ENCODE data around the gene GLUD1. TPM values are rescaled to one million over a fixed set of nuclear protein-coding genes. Genes with fewer than 3 reads are reported as not detected.
"Not testable (repeated sequence)": the region's sequence is repeated elsewhere in the genome, so short reads cannot be mapped to it uniquely, and the experiment has no call there.

The GLUD1 gene
- total RNA-seq, 1 donor from 2014 or later = 108 TPM

DNA sequence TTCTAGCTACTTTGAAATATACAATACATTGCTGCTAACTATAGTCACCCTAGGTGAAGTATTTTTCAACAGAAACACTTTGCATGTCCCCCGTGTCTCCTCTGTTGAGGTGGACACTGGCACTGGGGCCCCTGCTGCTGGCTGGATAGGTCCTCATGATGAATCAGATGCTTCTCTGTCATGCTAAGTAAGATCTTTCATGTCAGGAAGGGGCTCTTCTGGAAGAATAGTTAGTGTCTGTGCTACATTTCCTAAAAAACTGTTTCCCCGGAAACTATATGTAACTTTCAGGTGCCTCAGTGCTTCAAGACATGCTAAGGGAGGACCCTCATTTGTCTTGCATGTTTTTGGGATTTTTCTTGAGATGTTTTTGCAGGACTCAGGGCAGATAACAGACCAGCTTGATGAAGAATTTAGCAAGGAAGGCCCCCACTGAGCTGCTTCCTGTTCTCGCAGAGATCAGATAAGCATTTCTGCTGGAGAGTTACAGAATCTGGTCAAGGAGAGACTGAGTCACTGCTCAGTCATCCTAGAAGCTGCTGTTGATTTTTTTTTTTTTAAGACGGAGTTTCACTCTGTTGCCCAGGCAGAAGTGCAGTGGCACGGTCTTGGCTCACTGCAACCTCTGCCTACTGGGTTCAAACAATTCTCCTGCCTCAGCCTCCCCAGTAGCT is 69.2 kb downstream of the GLUD1 start:
- not testable (repeated sequence) for H3K9ac ChIP-seq (ENCODE audit: low read depth in 1 of 3, low read length in 3 of 3); H3K27ac ChIP-seq (ENCODE audit: low read depth, low read length); H3K36me3 ChIP-seq (ENCODE audit: control insufficient read depth in 3 of 3, insufficient read depth in 3 of 3, low read length in 3 of 3); H3K4me3 ChIP-seq (ENCODE audit: low read length in 3 of 3); H3K4me1 ChIP-seq (ENCODE audit: control insufficient read depth in 3 of 3, insufficient read depth in 3 of 3, low read length in 3 of 3); H3K9me3 ChIP-seq (ENCODE audit: control insufficient read depth in 3 of 3, low read length in 3 of 3); H3K27me3 ChIP-seq (ENCODE audit: control insufficient read depth in 3 of 3, insufficient read depth in 3 of 3, low read length in 3 of 3)

DNA sequence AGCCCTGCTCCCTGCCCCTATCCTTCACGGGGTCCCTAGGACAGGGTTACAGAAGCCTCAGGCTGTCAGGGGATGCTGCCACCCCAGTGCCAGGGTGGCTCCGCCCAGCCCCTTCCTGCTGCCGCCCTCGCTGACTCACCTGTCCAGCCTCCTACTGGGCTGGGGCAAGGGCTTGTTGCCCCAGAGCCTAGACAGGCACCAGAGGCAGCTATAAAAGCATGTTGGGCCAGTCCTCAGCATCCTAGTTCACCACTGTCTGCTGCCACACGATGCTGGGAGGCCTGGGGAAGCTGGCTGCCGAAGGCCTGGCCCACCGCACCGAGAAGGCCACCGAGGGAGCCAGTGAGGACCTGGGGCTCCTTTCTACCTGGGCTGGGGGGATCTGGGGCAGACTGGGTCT is 74.6 kb downstream of the GLUD1 start, which contains the start of gene FAM25A:
FAM25A (plus strand) TSS at position 239 of the 400 bp plus-strand sequence; CDS start at position 270, 31 bp downstream.
- H3K4me3 ChIP-seq (ENCODE audit: low read length in 3 of 3); H3K27me3 ChIP-seq (ENCODE audit: control insufficient read depth in 3 of 3, insufficient read depth in 3 of 3, low read length in 3 of 3); H3K27ac ChIP-seq (ENCODE audit: low read depth, low read length); H3K9me3 ChIP-seq (ENCODE audit: control insufficient read depth in 3 of 3, low read length in 3 of 3); H3K36me3 ChIP-seq (ENCODE audit: control insufficient read depth in 3 of 3, insufficient read depth in 3 of 3, low read length in 3 of 3); H3K9ac ChIP-seq (ENCODE audit: low read depth in 1 of 3, low read length in 3 of 3); H3K4me1 ChIP-seq (ENCODE audit: control insufficient read depth in 3 of 3, insufficient read depth in 3 of 3, low read length in 3 of 3): not testable (repeated sequence)

DNA sequence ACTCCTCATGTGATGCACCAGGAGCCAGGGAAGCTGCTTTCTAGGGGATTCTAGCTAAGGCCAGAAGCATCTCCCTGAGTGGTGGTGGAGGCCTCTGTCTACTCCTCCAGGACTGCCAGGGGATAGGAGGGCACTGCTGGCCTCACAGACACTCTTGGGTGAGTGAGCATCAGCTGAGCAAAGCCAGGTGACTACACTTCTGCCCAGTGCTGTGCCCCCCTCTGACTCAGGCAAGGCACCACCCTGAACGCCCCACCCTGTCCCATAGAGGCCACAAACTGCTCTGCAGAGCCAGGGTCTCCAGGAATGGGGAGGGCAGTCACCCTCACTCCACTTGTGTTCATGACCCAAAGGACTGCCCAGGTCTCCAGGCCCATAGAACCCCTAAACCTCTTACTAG is 75.1 kb downstream of the GLUD1 start:
- H3K36me3 ChIP-seq (ENCODE audit: control insufficient read depth in 3 of 3, insufficient read depth in 3 of 3, low read length in 3 of 3); H3K9me3 ChIP-seq (ENCODE audit: control insufficient read depth in 3 of 3, low read length in 3 of 3); H3K4me3 ChIP-seq (ENCODE audit: low read length in 3 of 3); H3K4me1 ChIP-seq (ENCODE audit: control insufficient read depth in 3 of 3, insufficient read depth in 3 of 3, low read length in 3 of 3); H3K9ac ChIP-seq (ENCODE audit: low read depth in 1 of 3, low read length in 3 of 3); H3K27me3 ChIP-seq (ENCODE audit: control insufficient read depth in 3 of 3, insufficient read depth in 3 of 3, low read length in 3 of 3); H3K27ac ChIP-seq (ENCODE audit: low read depth, low read length): not testable (repeated sequence)

DNA sequence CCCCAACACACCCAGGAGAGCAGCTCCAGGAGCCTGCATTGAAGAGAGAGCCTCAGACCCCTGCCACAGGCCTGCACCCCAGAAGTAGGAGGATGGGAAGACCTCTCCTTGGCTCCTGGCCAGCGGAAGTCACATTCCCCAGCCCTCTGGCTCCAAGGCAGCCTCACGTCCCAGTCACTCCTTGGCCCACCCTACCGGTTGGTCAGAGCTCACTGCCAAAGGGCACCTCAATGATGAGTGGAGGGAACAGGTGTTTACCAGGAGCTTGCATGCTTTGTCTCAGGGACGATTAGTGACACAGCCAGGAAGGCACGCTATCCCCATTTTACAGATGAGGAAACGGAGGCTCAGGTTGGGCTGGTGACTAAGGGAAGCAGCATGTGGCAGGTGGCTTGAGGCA is 75.6 kb downstream of the GLUD1 start:
- not testable (repeated sequence) for H3K9me3 ChIP-seq (ENCODE audit: control insufficient read depth in 3 of 3, low read length in 3 of 3); H3K36me3 ChIP-seq (ENCODE audit: control insufficient read depth in 3 of 3, insufficient read depth in 3 of 3, low read length in 3 of 3); H3K27me3 ChIP-seq (ENCODE audit: control insufficient read depth in 3 of 3, insufficient read depth in 3 of 3, low read length in 3 of 3); H3K9ac ChIP-seq (ENCODE audit: low read depth in 1 of 3, low read length in 3 of 3); H3K4me3 ChIP-seq (ENCODE audit: low read length in 3 of 3); H3K27ac ChIP-seq (ENCODE audit: low read depth, low read length); H3K4me1 ChIP-seq (ENCODE audit: control insufficient read depth in 3 of 3, insufficient read depth in 3 of 3, low read length in 3 of 3)

DNA sequence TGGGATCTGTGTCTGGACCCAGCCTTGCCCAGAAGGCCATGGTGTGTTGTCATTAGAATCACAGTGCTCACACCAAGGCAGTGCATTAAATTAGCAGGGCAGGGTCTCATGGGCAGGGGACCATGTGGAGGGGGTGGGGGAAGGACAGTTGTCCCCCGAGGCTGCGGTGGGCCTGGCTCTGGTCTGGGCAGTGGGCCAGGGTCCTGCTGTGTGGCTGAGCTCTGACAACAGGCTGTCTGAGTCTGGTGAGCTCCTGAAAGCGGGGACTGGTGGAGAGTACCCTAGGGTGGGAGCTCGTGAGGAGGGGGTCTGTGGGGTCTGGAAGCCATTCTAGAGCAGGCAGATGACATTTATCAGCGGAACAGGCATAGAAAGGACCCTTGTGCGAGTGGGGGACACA is 76.5 kb downstream of the GLUD1 start:
- H3K27me3 ChIP-seq (ENCODE audit: control insufficient read depth in 3 of 3, insufficient read depth in 3 of 3, low read length in 3 of 3); H3K4me3 ChIP-seq (ENCODE audit: low read length in 3 of 3); H3K27ac ChIP-seq (ENCODE audit: low read depth, low read length); H3K9ac ChIP-seq (ENCODE audit: low read depth in 1 of 3, low read length in 3 of 3); H3K4me1 ChIP-seq (ENCODE audit: control insufficient read depth in 3 of 3, insufficient read depth in 3 of 3, low read length in 3 of 3); H3K9me3 ChIP-seq (ENCODE audit: control insufficient read depth in 3 of 3, low read length in 3 of 3); H3K36me3 ChIP-seq (ENCODE audit: control insufficient read depth in 3 of 3, insufficient read depth in 3 of 3, low read length in 3 of 3): not testable (repeated sequence)

DNA sequence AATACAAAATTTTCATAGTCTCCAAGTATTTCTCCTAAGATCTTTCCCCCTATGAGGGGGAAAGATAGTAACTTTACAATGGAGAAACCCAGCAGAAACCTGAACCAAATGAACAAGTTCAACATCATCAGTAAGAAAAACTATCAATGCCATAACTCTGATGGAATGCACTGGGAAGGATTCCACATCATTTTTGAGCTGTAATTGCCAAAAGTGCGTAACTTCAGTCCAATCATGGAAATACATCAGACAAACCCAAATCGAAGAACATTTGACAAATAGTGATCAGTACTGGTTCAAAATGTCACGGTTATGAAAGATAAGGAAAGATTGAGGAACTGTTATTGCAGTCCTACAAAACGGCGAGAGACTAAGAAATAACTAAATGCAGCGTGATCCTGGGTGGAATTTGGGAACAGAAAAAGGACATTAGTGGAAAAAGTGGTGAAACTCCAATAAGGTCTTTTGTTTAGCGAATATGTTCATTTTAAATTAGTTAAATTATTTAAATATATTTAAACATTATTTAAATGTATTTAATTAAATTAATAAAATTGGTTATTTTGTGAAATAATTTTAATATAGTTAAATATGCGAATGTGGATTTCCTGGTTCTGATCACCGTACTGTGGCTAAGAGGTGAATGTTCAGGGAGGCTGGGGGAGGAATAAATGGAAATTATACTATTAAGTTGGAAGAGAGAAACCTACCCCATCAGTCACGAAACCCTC is 79.5 kb downstream of the GLUD1 start:
- not testable (repeated sequence) for H3K9me3 ChIP-seq (ENCODE audit: control insufficient read depth in 3 of 3, low read length in 3 of 3); H3K9ac ChIP-seq (ENCODE audit: low read depth in 1 of 3, low read length in 3 of 3); H3K36me3 ChIP-seq (ENCODE audit: control insufficient read depth in 3 of 3, insufficient read depth in 3 of 3, low read length in 3 of 3); H3K4me3 ChIP-seq (ENCODE audit: low read length in 3 of 3); H3K4me1 ChIP-seq (ENCODE audit: control insufficient read depth in 3 of 3, insufficient read depth in 3 of 3, low read length in 3 of 3); H3K27ac ChIP-seq (ENCODE audit: low read depth, low read length); H3K27me3 ChIP-seq (ENCODE audit: control insufficient read depth in 3 of 3, insufficient read depth in 3 of 3, low read length in 3 of 3)

DNA sequence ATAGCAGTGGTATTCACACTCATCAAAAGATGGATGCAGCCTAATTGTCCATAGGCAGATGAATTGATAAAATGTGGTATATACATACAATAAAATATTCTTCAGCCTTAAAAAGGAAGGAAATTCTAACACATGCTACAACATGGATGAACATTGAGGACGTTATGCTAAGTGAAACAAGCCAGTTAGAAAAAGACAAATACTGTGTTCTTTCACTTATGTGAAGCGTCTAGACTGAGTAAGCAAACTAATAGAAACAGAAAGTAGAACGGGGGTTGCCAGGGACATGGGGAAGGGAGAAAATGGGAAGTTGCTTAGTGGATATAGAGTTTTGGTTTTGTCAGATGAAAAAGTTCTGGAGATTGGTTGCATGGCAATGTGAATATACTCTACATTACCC is 81.1 kb downstream of the GLUD1 start:
- H3K4me3 ChIP-seq (ENCODE audit: low read length in 3 of 3) = not testable (repeated sequence)

DNA sequence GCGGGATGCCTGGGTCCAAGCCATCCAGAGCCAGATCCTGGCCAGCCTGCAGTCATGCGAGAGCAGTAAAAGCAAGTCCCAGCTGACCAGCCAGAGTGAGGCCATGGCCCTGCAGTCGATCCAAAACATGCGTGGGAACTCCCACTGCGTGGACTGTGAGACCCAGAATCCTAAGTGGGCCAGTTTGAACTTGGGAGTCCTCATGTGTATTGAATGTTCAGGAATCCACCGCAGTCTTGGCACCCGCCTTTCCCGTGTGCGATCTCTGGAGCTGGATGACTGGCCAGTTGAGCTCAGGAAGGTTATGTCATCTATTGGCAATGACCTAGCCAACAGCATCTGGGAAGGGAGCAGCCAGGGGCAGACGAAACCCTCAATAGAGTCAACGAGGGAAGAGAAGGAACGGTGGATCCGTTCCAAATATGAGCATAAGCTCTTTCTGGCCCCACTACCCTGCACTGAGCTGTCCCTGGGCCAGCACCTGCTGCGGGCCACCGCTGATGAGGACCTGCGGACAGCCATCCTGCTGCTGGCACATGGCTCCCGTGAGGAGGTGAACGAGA is 85.4 kb downstream of the GLUD1 start:
- not testable (repeated sequence) for H3K27ac ChIP-seq (ENCODE audit: low read depth, low read length); H3K36me3 ChIP-seq (ENCODE audit: control insufficient read depth in 3 of 3, insufficient read depth in 3 of 3, low read length in 3 of 3); H3K9ac ChIP-seq (ENCODE audit: low read depth in 1 of 3, low read length in 3 of 3); H3K4me3 ChIP-seq (ENCODE audit: low read length in 3 of 3); H3K27me3 ChIP-seq (ENCODE audit: control insufficient read depth in 3 of 3, insufficient read depth in 3 of 3, low read length in 3 of 3); H3K4me1 ChIP-seq (ENCODE audit: control insufficient read depth in 3 of 3, insufficient read depth in 3 of 3, low read length in 3 of 3); H3K9me3 ChIP-seq (ENCODE audit: control insufficient read depth in 3 of 3, low read length in 3 of 3)

More for the DNA sequence above, 81.1 kb downstream of the GLUD1 start:
- H3K27ac ChIP-seq (ENCODE audit: low read depth, low read length); H3K36me3 ChIP-seq (ENCODE audit: control insufficient read depth in 3 of 3, insufficient read depth in 3 of 3, low read length in 3 of 3); H3K27me3 ChIP-seq (ENCODE audit: control insufficient read depth in 3 of 3, insufficient read depth in 3 of 3, low read length in 3 of 3); H3K9ac ChIP-seq (ENCODE audit: low read depth in 1 of 3, low read length in 3 of 3); H3K9me3 ChIP-seq (ENCODE audit: control insufficient read depth in 3 of 3, low read length in 3 of 3); H3K4me1 ChIP-seq (ENCODE audit: control insufficient read depth in 3 of 3, insufficient read depth in 3 of 3, low read length in 3 of 3): not testable (repeated sequence)

DNA sequence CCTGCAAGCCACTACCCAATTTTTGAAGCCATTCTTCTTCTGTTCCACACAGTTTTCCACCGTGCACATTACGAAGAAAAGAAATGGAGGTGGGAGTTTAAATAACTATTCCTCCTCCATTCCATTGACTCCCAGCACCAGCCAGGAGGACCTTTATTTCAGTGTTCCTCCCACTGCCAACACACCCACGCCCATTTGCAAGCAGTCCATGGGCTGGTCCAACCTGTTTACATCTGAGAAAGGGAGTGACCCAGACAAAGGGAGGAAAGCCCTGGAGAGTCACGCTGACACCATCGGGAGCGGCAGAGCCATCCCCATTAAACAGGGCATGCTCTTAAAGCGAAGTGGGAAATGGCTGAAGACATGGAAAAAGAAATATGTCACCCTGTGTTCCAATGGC is 86.3 kb downstream of the GLUD1 start:
- not testable (repeated sequence) for H3K36me3 ChIP-seq (ENCODE audit: control insufficient read depth in 3 of 3, insufficient read depth in 3 of 3, low read length in 3 of 3); H3K27ac ChIP-seq (ENCODE audit: low read depth, low read length); H3K9ac ChIP-seq (ENCODE audit: low read depth in 1 of 3, low read length in 3 of 3); H3K9me3 ChIP-seq (ENCODE audit: control insufficient read depth in 3 of 3, low read length in 3 of 3); H3K27me3 ChIP-seq (ENCODE audit: control insufficient read depth in 3 of 3, insufficient read depth in 3 of 3, low read length in 3 of 3); H3K4me1 ChIP-seq (ENCODE audit: control insufficient read depth in 3 of 3, insufficient read depth in 3 of 3, low read length in 3 of 3); H3K4me3 ChIP-seq (ENCODE audit: low read length in 3 of 3)

DNA sequence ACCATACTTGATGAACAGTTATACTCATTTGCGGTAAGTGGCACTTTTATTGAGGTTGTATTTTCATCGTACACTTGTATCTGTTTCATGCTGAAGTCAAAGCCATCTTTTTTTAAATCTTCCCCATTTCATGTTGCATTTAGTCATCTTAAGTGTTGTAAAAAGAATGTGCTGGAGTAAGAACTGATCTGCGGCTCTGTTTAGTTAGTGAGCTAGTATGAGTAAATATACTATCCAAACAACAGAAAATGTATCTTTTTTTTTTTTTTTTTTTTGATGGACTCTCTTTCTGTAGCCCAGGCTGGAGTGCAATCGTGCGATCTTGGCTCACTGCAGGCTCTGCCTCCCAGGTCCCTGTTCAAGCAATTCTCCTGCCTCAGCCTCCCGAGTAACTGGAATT is 87.0 kb downstream of the GLUD1 start:
- H3K9ac ChIP-seq (ENCODE audit: low read depth in 1 of 3, low read length in 3 of 3); H3K9me3 ChIP-seq (ENCODE audit: control insufficient read depth in 3 of 3, low read length in 3 of 3); H3K27me3 ChIP-seq (ENCODE audit: control insufficient read depth in 3 of 3, insufficient read depth in 3 of 3, low read length in 3 of 3); H3K4me3 ChIP-seq (ENCODE audit: low read length in 3 of 3); H3K4me1 ChIP-seq (ENCODE audit: control insufficient read depth in 3 of 3, insufficient read depth in 3 of 3, low read length in 3 of 3); H3K27ac ChIP-seq (ENCODE audit: low read depth, low read length); H3K36me3 ChIP-seq (ENCODE audit: control insufficient read depth in 3 of 3, insufficient read depth in 3 of 3, low read length in 3 of 3): not testable (repeated sequence)
